ENCODE data around the gene ZSCAN26.

DNA sequence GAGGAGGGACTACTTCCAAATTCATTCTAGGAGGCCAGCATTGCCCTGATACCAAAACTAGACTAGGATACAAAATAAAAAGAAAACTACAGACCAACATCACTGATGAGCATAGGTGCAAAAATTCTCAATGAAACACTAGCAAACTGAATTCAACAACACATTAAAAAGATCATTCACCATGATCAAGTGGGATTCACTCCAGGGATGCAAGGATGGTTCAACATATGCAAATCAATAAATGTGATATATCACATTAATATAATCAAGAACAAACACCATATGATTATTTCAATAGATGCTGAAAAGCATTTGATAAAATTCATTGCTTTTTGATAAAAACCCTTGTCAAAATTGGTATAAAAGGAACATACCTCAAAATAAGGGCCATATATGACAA is 24.6 kb downstream of the ZSCAN26 start:
- TF ChIP-seq CTCF (IDR thresholded peaks at IDR 0.05; ENCODE audit: low read depth, low read length, missing input control): no peak
- TF ChIP-seq SP1 (IDR thresholded peaks at IDR 0.05): no peak
- TF ChIP-seq EGR1 (IDR thresholded peaks at IDR 0.05; ENCODE audit: low read depth in 2 of 2): no peak
- TF ChIP-seq TAF1 (conservative IDR thresholded peaks at IDR 0.05): no peak
- no peak for TF ChIP-seq REST (IDR thresholded peaks at IDR 0.05)
- no peak for TF ChIP-seq ZBTB33 (IDR thresholded peaks at IDR 0.05)
- TF ChIP-seq, protein P1, sequence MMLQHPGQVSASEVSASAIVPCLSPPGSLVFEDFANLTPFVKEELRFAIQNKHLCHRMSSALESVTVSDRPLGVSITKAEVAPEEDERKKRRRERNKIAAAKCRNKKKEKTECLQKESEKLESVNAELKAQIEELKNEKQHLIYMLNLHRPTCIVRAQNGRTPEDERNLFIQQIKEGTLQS (IDR thresholded peaks at IDR 0.05): no peak
- no peak for TF ChIP-seq RAD21 (IDR thresholded peaks at IDR 0.05)
- TF ChIP-seq RXRA (IDR thresholded peaks at IDR 0.05): no peak
- no peak for TF ChIP-seq HNF4G (IDR thresholded peaks at IDR 0.05)
- no peak for TF ChIP-seq YY1 (IDR thresholded peaks at IDR 0.05)
- TF ChIP-seq, protein P2, sequence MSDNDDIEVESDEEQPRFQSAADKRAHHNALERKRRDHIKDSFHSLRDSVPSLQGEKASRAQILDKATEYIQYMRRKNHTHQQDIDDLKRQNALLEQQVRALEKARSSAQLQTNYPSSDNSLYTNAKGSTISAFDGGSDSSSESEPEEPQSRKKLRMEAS (IDR thresholded peaks at IDR 0.05): no peak
- TF ChIP-seq FOXA2 (IDR thresholded peaks at IDR 0.05): no peak
- TF ChIP-seq GABPA (IDR thresholded peaks at IDR 0.05 in 1 of 2, conservative IDR thresholded peaks at IDR 0.05 in 1 of 2): no peak
